GM21367 (cell line): Measurements from ENCODE around the gene TMC1.
"Not testable (repeated sequence)": the region's sequence is repeated elsewhere in the genome, so short reads cannot be mapped to it uniquely, and the experiment has no call there.

Source experiments
- ATAC-seq: cut with Tn5 transposase; IDR thresholded peaks from one replicate; pipeline ENCODE4 v1.9.1; 2021; ENCODE audit not compliant: unreplicated experiment

The TMC1 gene

DNA sequence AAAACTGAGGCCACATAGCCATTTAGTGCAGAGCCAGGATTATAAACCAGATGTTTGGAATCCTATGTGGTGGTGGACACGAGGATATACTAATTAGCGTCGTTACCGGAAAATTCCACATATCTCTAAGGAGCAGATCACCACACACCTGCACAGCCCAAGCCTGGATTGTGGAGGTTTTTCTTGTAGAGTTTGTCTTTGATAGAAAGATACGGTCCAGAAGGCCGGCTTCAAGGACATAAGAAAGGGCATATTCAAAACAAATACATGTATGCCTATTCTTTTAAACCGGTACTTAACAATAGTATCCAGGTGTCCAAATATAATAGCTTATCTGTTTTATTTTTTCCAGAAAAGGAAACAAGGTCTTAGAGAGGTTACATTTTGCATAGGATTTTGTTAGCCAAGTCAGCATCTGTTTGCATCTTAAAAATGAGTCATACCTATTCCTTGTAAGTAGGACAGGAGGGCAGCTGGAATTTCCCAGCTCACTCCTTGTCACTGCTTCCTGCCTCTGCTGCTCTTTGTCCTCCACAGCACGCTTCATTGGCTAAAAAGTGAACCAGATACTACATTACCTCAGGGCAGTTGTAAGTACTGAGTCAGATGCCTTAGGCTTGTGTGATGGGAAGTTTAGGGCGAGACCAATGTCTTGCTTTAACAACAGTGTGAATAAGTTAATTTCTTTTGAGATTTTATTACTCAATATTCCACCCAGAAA, 3.6 kb downstream of the TMC1 start:
- ATAC-seq: no peak

DNA sequence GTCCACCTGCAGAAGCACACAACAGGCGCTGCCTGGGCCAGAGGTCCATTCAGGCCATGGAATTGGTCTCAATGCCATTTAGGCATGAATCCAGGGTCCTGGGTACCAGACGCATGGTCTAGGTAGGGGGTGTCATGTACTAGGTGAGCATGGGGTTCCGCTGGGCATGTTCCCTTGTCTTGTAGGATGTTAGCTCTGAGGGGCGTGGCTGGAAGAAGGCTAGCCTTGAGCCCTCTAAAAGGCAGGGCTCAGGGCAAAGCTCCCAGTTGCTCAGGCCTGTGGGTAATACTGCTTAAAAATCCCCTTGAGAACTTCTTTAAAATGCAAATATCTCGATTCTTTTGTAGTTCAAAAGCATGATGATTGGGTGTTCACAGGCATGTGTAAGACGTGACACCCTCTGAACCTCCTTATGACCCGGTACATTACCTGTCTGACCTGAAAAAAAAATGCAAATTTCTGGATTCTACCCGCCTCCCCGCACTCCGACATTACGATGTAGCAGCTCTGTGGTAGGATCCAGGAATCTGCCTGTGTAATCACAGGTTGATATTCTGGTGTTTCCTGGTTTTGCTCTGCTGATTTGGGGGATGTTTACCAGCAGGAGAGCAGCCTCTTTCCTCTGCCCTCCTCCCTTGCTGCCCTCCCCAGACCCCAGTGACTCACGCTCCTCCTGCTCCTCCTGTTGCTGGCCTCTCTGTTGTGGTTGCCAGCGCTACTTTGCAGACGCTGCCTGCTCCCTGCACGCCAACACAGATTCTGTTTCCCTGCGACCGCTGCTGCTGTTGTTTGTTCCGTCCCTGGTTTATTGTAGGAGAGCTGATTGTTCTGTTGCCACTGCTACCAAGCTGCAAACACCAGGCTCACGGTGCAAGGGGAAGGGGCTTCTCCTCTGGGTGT, 5.7 kb downstream of the TMC1 start:
- peak; percentile 80 for ATAC-seq

DNA sequence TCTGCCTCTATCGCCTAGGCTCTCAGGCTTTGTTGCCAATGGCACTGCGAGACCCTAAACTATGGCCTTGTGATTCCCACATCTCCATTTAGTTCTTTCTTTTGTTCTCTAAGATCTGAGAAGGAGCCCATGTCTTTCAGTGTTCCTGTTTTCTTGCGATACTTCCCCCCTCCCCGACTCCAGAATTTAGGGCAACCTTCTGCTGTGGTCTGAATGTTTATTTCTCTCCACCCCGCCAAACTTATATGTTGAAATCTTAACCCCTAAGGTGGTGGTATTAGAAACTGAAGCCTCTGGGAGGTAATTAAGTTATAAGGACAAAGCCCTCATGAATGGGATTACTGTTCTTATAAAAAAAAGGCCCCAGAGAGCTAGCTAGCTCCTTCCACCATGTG, 6.4 kb downstream of the TMC1 start:
- ATAC-seq: no peak

GRCh38 chr9:72529531-72529930, 8.1 kb downstream of the TMC1 start:
- ATAC-seq: no peak

GRCh38 chr9:72533322-72533721, 11.9 kb downstream of the TMC1 start:
- ATAC-seq: no peak

- no peak for ATAC-seq
Observed at GRCh38 chr9:72534931-72535330, 13.5 kb downstream of the TMC1 start.

GRCh38 chr9:72537011-72537545, 15.7 kb downstream of the TMC1 start:
- no peak for ATAC-seq

DNA sequence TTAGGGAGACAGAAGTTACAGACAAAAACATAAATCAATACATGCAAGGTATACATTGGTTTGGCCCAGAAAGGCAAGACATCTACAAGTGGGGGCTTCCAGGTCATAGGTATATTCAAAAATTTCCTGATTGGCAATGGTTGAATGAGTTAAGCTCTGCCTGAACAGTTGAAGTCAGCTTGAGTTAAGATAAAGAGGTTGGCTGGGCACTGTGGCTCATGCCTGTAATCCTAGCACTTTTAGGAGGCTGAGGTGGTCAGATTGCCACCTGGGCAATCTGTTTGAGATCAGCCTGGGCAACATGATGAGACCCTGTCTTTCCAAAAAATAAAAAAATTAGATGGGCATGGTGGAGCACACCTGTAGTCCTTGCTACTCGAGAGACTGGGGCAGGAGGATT, 16.3 kb downstream of the TMC1 start:
- ATAC-seq: no peak

DNA sequence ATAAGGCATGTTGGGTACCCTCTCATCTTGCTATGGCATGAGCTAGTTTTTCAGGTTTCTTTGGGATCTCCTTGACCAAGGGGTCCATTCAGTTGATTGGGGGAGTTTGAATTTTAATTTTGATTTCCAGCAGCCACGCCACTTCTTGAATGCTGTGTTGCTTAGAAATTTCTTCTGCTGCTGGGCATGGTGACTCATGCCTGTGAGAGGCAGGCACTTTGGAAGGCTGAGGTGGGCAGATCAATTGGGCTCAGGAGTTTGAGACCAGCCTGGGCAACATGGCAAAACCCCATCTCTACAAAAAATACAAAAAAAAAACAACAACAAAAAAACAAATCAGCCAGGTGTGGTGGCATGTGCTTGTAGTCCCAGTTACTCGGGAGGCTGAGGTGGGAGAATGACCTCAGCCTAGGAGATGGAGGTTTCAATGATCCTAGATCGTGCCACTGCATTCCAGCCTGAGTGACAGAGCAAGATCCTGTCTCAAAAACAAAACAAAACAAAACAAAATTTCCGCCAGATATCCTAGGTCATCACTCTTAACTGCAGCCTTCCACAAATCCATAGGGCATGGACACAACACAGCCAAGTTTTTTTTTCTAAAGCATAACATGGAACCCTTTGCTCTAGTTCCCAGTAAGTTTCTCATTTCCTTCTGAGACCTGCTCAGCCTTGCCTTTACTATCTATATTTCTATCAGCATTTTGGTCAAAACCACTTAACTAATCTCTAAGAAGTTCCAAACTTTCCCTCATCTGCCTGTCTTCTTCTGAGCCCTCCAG, 17.7 kb downstream of the TMC1 start:
- no peak for ATAC-seq

- ATAC-seq: no peak
Observed at GRCh38 chr9:72539824-72540347, 18.5 kb downstream of the TMC1 start.

GRCh38 chr9:72540348-72540873, 19.0 kb downstream of the TMC1 start:
- ATAC-seq: no peak

DNA sequence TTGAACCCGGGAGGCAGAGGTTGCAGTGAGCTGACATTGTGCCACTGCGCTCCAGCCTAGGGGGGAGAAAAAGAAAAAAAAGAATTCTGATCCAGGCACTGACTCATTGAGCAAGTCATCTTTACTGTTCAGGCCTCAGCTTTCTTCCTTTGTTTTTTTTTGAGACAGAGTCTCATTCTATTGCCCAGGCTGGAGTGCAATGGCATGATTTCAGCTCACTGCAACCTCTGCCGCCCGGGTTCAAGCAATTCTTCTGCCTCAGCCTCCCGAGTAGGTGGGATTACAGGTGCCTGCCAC, 21.1 kb downstream of the TMC1 start:
- not testable (repeated sequence) for ATAC-seq

DNA sequence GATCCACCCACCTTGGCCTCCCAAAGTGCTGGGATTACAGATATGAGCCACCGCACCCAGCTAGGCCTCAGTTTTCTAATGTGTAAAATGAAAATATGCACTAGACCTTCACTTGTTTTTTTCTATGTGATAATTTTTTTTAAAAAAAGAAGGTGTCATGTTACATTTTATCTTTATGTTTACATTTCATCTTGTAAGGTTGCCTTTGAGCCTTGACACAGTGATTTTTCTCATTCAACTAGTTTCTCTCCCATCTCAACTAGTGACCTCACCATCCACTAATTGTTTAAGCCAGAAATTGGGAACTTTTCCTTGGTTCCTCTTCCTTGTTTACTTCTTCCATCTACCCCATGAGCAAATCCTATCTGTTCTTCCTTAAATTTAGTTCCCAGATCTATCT, 21.5 kb downstream of the TMC1 start:
- no peak for ATAC-seq

DNA sequence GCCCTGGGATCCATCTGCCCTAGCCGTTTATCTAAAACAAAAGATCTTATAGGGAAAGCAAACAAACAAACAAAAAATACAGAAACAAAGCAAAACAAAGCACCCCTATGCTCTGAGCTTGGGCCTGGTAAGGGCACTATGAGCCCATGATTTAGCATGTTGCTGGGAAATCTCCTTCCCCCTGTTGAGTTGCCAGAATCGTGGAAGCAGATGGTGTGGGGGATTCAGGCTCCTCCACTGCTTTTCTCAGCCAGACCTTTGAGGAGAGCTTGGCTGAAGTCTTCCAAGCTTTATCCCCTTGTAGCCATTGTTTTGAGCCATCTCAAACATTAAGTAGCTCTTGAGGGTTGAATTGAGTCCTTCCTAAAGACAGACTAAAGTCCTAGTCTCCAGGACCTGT, 29.9 kb downstream of the TMC1 start:
- ATAC-seq: no peak

- ATAC-seq: no peak
Observed at GRCh38 chr9:72552356-72552755, 30.9 kb downstream of the TMC1 start.

- no peak for ATAC-seq
Observed at GRCh38 chr9:72554221-72554641, 32.8 kb downstream of the TMC1 start.

GRCh38 chr9:72557549-72557948, 36.1 kb downstream of the TMC1 start:
- no peak for ATAC-seq

DNA sequence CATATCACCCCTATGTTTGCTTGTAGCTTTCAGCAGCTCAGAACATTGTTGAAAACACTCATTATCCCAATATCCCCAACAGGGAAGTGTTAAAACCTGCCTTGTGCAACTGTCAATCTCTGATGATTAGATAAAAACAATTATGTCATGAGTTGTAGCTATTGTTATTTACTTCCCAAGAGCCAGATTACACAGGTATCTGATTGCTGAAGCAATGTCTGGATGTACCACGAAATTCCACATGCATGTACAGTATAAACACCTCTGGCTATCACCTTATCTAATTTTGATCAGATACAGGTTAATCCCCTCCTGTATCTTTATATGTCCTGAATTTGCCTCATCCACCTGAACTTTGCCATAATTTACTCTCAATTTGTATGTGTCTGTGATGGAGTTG, 38.7 kb downstream of the TMC1 start:
- ATAC-seq: no peak

DNA sequence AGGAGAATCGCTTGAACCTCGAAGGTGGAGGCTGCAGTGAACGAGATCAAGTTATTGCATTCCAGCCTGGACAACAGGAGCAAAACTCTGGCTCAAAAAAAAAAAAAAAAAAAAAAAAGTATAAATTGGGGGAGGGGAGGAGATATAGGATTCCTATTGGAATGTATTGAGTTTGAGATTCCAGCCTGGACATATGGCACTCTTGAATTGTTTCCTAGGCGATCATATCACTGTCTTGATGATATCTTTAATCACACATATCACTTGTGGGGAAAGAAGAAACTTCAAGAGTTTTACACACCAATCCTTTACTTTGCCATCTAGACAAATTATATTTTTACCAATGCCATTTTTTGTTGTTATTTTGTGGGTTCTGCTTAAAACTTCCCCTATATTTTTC, 42.4 kb downstream of the TMC1 start:
- no peak for ATAC-seq

DNA sequence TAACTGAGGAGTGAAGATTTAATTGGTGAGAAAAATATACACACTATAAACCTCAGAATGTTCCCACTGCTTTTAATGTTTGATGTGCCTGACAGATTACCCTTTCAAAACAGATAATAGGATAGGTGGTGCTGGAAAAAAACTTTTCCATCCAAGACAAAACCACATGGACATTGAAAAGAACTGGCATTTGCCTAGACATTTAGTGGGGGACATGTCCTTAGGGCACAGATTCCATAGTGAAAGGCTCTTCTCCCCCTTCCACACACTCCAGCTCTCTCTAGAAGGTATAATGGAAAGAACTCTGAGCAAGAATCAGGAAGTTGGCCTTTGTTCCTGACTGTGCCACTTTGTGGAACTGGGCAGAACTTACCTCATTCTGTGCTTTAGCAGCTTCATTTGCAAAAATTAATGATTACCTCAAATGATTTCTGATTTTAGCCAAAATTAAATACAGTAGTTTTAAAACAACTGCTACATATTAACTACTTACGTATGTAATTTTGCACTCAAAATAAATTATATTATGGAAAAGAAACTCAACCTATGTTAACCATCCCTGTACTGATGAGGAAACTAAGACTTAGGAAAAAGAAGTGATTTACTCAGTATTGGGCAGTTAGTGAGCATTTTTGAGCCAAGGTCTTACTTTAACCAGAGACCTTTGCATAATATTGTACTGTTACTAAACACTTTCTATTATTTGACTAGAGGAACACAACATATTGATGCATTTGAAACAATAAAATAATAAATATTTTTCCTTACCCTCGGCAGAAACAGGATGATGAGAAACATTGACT, 43.3 kb downstream of the TMC1 start:
- no peak for ATAC-seq
